Esophagus squamous epithelium (tissue), 4 donors: ENCODE measurements around the gene POC1A.

Experiments used
- POLR2A ChIP-seq, 4 donors: fragments of 450-650 bp; IDR thresholded peaks; one replicate each; pipeline ENCODE4 v1.6.1; 2017; ENCODE audit warnings: antibody characterized with exemption in 4 of 4, mild to moderate bottlenecking in 4 of 4, moderate library complexity in 3 of 4
- TF ChIP-seq, protein P1 (sequence below), 6 experiments: fragments of 450-650 bp in 4 of 6; fragments of 200-600 bp in 2 of 6; sonication (generic) in 2 of 6; IDR thresholded peaks; one replicate each; pipeline ENCODE4 v1.5.1; 2016 to 2019; ENCODE audit warnings: antibody characterized with exemption in 6 of 6, mild to moderate bottlenecking in 4 of 6, moderate library complexity in 4 of 6

GRCh38 chr3:52188556-52188955 is 34.3 kb upstream of the POC1A start:
- TF ChIP-seq, protein P1, sequence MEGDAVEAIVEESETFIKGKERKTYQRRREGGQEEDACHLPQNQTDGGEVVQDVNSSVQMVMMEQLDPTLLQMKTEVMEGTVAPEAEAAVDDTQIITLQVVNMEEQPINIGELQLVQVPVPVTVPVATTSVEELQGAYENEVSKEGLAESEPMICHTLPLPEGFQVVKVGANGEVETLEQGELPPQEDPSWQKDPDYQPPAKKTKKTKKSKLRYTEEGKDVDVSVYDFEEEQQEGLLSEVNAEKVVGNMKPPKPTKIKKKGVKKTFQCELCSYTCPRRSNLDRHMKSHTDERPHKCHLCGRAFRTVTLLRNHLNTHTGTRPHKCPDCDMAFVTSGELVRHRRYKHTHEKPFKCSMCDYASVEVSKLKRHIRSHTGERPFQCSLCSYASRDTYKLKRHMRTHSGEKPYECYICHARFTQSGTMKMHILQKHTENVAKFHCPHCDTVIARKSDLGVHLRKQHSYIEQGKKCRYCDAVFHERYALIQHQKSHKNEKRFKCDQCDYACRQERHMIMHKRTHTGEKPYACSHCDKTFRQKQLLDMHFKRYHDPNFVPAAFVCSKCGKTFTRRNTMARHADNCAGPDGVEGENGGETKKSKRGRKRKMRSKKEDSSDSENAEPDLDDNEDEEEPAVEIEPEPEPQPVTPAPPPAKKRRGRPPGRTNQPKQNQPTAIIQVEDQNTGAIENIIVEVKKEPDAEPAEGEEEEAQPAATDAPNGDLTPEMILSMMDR (IDR thresholded peaks at IDR 0.05): no peak
- no peak for TF ChIP-seq POLR2A (IDR thresholded peaks at IDR 0.05)
